ENCODE data around the gene MACROD2. TPM values are rescaled to one million over a fixed set of nuclear protein-coding genes. Genes with fewer than 3 reads are reported as not detected.
"Not testable (repeated sequence)": the region's sequence is repeated elsewhere in the genome, so short reads cannot be mapped to it uniquely, and the experiment has no call there.

Gene MACROD2
- total RNA-seq, 4 donors from 2014 or later: 12.6 to 60.3 (median 18.9) TPM

DNA sequence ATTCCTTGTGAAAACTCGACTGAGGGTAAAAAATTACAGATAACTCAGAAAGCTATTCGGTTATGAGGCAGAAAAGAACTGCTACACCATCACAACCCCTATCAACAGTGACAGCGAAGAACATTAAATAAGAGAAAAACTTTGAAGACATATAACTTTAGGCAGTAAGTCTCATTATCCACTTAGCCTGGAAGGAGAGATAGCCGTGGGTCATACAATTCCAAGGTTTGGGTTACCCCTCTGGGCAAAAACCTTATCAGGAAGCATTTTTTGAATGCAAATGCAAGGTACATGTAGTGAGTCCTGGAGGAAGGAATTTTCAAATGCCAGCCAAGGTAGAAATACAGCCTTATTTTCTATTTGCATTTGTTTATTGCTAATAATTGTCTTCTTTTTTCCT, 212.3 kb downstream of the MACROD2 start:
- Histone ChIP-seq H3K4me1 (no peaks in the 10 kb centered on the region), H3K27me3 (no peaks in the 10 kb centered on the region), H3K27ac (no peak overlapping the region), H3K36me3 (no peaks in the 10 kb centered on the region), H3K9me3 (no peaks in the 10 kb centered on the region), H3K4me3 (no peak overlapping the region)
- DNase-seq (ENCODE audit: low spot score in 2 of 2): no peak
- TF ChIP-seq POLR2AphosphoS5 (IDR thresholded peaks at IDR 0.05) (no peak), EP300 (IDR thresholded peaks at IDR 0.05) (no peak), POLR2A (IDR thresholded peaks at IDR 0.05) (no peak)
- TF ChIP-seq, protein P1, sequence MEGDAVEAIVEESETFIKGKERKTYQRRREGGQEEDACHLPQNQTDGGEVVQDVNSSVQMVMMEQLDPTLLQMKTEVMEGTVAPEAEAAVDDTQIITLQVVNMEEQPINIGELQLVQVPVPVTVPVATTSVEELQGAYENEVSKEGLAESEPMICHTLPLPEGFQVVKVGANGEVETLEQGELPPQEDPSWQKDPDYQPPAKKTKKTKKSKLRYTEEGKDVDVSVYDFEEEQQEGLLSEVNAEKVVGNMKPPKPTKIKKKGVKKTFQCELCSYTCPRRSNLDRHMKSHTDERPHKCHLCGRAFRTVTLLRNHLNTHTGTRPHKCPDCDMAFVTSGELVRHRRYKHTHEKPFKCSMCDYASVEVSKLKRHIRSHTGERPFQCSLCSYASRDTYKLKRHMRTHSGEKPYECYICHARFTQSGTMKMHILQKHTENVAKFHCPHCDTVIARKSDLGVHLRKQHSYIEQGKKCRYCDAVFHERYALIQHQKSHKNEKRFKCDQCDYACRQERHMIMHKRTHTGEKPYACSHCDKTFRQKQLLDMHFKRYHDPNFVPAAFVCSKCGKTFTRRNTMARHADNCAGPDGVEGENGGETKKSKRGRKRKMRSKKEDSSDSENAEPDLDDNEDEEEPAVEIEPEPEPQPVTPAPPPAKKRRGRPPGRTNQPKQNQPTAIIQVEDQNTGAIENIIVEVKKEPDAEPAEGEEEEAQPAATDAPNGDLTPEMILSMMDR (IDR thresholded peaks at IDR 0.05): no peak
- 41% methylated on average over 4 of the region's 4 CpGs for WGBS

DNA sequence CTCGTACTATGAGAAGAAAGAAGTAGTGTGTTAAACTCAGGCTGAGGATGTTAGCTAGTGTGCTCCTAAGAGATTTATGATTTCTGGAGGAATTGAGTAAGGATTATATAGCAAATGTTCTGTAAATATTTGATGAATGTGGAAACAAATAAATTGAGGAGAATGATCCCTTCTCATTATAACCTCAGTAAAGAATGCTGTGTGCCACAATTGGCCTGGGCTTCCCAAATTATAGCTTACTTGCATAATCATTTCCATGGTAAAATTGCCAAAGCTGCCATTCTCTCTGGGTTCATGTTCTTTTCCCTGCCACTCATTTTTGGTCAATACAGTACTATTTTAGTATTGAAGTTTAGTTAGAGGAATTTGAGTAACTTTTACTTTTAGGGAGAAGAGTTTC, 213.6 kb downstream of the MACROD2 start:
- WGBS: 91% methylated on average over 1 of the region's 1 CpG
- Histone ChIP-seq H3K9me3 (no peaks in the 10 kb centered on the region), H3K4me3 (no peak overlapping the region), H3K27ac (no peak overlapping the region), H3K27me3 (no peaks in the 10 kb centered on the region), H3K36me3 (no peaks in the 10 kb centered on the region), H3K4me1 (no peaks in the 10 kb centered on the region)
- TF ChIP-seq EP300 (IDR thresholded peaks at IDR 0.05) (no peak), POLR2AphosphoS5 (IDR thresholded peaks at IDR 0.05) (no peak), POLR2A (IDR thresholded peaks at IDR 0.05) (no peak)
- TF ChIP-seq, protein P1 (IDR thresholded peaks at IDR 0.05): no peak
- no peak for DNase-seq (ENCODE audit: low spot score in 2 of 2)

DNA sequence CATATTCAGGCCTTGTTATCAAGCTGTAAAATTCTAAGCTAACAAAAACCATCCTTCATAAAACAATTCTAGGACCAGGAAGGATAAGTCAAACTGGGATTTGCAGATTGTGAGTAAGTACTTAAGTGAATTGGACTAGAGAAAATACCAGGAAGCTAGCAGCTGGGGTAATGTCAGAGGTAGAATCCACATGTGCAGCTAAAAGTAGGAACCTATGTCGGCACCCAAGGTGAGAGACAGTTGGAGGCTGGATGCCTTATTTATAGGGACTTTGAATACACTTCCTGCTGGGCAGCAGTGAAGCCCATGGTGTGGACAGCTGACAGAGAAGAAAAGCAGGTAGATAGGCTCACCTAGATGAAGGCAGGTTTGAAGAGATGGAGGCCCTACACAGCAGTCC, 214.8 kb downstream of the MACROD2 start:
- no peak overlapping the region for H3K27ac ChIP-seq
- DNase-seq (ENCODE audit: low spot score in 2 of 2): no peak
- no peaks in the 10 kb centered on the region for H3K9me3 ChIP-seq
- H3K36me3 ChIP-seq: no peaks in the 10 kb centered on the region
- 71% methylated on average over 1 of the region's 1 CpG for WGBS
- no peaks in the 10 kb centered on the region for H3K27me3 ChIP-seq
- no peaks in the 10 kb centered on the region for H3K4me1 ChIP-seq
- no peak for TF ChIP-seq POLR2AphosphoS5 (IDR thresholded peaks at IDR 0.05)
- TF ChIP-seq POLR2A (IDR thresholded peaks at IDR 0.05): no peak
- TF ChIP-seq EP300 (IDR thresholded peaks at IDR 0.05): no peak
- TF ChIP-seq, protein P1 (IDR thresholded peaks at IDR 0.05): no peak
- no peak overlapping the region for H3K4me3 ChIP-seq

DNA sequence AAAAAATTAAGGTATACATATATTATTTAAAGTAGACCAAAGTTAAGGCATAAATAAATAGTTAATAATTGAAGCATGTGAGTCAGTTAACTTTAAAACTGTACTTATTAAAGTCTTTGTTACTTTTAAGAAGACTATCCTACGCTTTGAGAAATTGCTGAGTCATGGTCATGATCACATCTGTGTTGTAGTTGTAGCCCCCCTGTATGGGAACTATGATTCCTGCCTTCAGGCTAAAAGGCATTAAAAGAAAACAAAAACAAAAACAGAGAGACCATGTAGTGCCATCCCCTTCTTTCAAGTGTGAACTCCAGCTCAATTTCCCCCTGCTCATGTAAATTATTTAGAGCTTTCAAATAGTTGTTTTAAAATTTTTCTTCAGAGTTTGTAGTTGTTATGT, 218.7 kb downstream of the MACROD2 start:
- TF ChIP-seq POLR2AphosphoS5 (IDR thresholded peaks at IDR 0.05) (no peak), EP300 (IDR thresholded peaks at IDR 0.05) (no peak), POLR2A (IDR thresholded peaks at IDR 0.05) (no peak)
- TF ChIP-seq, protein P1 (IDR thresholded peaks at IDR 0.05): no peak
- Histone ChIP-seq H3K9me3 (no peaks in the 10 kb centered on the region), H3K27me3 (no peaks in the 10 kb centered on the region), H3K27ac (no peak overlapping the region), H3K36me3 (no peaks in the 10 kb centered on the region), H3K4me1 (no peaks in the 10 kb centered on the region), H3K4me3 (no peak overlapping the region)
- no peak for DNase-seq (ENCODE audit: low spot score in 2 of 2)
- WGBS: 63% methylated on average over 1 of the region's 1 CpG

DNA sequence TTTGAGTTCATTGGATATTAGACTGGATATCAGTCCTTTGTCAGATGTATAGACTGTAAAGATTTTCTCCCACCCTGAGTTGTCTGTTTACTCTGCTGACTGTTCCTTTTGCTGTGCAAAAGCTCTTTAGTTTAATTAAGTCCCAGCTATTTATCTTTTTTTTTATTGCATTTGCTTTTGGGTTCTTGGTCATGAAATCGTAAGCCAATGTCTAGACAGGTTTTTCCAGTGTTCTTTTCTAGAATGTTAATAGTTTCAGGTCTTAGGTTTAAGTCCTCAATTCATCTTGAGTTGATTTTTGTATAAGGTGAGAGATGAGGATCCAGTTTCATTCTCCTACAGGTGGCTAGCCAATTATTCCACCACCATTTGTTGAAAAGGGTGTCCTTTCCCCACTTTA, 220.6 kb downstream of the MACROD2 start:
- WGBS: 65% methylated on average over 1 of the region's 1 CpG
- H3K27me3 ChIP-seq; H3K4me1 ChIP-seq; DNase-seq (ENCODE audit: low spot score in 2 of 2); H3K27ac ChIP-seq; H3K9me3 ChIP-seq; H3K4me3 ChIP-seq; H3K36me3 ChIP-seq: not testable (repeated sequence)

DNA sequence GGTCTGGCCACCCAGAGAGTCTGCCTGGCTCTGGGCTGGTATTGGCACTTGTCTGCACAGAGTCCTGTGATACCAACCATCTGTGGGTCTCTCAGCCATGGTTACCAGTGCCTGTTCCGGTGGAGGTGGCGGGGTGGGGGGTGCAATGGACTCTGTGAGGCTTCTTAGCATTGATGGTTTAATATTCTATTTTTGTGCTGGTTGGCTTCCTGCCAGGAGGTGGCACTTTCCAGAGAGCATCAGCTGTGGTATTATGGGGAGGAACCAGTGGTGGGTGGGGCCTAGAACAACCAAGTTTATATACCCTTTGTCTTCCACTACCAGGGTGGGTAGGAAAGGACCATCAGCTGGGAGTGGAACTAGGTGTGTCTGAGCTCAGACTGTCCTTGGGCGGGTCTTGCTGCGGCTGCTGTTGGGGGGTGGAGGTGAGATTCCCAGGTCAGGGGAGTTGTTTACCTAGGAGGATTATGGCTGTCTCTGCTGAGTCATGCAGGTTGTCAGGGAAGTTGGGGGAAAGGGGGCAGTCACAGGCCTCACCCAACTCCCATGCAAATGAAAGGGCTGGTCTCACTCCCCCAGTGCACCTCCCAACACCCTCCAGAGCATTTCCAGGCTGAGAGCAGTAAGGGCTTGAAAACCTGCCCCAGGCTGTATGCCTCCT, 224.6 kb downstream of the MACROD2 start:
- Histone ChIP-seq H3K36me3 (no peaks in the 10 kb centered on the region), H3K4me3 (no peak overlapping the region), H3K27me3 (no peaks in the 10 kb centered on the region), H3K9me3 (no peaks in the 10 kb centered on the region), H3K4me1 (peaks cover 5% of the 10 kb centered on the region), H3K27ac (no peak overlapping the region)
- 56% methylated on average over 4 of the region's 4 CpGs for WGBS
- TF ChIP-seq, protein P1 (IDR thresholded peaks at IDR 0.05): no peak
- TF ChIP-seq POLR2AphosphoS5 (IDR thresholded peaks at IDR 0.05) (no peak), EP300 (IDR thresholded peaks at IDR 0.05) (no peak), POLR2A (IDR thresholded peaks at IDR 0.05) (no peak)
- DNase-seq (ENCODE audit: low spot score in 2 of 2): peak in 1 of 2 donors; percentile 57

Measured in suprapubic skin (tissue), 4 donors.